NCI-H460 (cell line): ENCODE measurements around the gene CCDC191. TPM values are rescaled to one million over a fixed set of nuclear protein-coding genes. Genes with fewer than 3 reads are reported as not detected.
A peak's percentile ranks its signal among the peaks of the same experiment; 100 is the strongest.

Source experiments
- DNase-seq: peaks from one replicate; pipeline ENCODE4 v3.0.0-alpha.2; 2016; ENCODE audit warnings: low read depth; ENCODE audit errors: extremely low read depth
- total RNA-seq: library from RNA; depleted of rRNA; stranded (reverse); fragments of >200 nt; shearing (Covaris generic); gene quantifications from 2 replicates; pipeline ENCODE4 v1.2.3, GENCODE V29; 2014; rRNA removed

The CCDC191 gene
- total RNA-seq, 1 experiment from 2014 or later, result 2.2 TPM

DNA sequence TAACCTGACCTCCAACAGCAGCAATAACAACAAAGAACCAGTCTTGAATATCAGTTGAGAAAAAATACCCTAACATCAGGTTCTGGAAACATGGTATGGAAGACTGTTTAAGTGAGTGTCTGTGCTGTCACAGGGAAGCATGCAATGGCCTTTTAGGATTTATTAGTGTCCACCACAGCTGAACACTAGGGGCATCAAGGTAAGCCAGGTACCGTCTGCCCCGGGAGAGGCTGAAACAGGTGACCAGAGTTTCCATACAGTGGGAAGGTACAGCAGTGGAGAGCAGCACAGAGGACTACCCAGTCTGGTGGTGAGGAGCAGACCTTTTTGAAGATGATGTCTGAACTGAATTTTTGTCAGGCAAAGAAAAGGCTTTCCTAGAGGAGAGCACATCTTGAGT lies 90.2 kb downstream of the CCDC191 start:
- DNase-seq, result no peak

GRCh38 chr3:113963879-113964278 lies 92.4 kb downstream of the CCDC191 start:
- DNase-seq, result no peak

DNA sequence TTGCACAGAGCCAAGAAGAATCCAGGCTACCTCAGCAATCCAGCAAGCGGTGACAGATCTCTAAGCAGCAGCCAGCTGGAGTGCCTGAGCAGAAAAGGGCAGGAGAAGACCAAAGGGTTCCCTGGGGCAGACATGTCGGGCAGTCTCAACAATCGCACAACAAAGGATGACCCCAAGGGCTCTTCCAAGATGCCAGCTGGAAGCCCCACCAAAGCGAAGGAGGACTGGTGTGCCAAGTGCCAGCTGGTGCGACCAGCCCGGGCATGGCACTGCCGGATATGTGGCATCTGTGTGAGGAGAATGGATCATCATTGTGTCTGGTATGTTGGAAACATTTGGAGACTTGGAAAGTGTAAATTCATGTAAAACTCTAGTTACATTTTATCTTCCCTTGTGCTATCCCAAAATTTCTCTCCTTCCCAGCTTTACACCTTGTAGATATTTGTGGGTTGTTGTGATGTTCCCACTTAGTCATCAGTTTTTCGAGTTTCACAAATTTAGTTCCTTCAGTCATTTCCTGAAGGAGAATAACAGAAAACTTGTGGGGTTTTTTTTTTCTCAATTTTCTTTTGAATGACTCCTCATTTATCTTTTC lies 102.1 kb downstream of the CCDC191 start:
- DNase-seq, result no peak

DNA sequence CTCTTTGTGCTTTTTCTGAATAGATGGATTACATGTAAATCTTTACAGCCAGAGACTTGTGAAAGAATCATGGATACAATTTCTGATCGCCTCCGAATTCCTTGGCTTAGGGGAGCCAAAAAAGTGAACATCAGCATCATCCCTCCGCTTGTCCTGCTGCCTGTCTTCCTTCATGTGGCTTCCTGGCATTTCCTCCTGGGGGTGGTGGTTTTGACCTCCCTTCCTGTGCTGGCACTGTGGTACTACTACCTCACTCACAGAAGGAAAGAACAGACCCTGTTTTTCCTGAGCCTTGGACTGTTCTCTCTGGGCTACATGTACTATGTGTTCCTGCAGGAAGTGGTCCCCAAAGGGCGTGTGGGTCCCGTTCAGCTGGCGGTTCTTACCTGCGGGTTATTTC lies 102.6 kb downstream of the CCDC191 start:
- DNase-seq, result no peak

DNA sequence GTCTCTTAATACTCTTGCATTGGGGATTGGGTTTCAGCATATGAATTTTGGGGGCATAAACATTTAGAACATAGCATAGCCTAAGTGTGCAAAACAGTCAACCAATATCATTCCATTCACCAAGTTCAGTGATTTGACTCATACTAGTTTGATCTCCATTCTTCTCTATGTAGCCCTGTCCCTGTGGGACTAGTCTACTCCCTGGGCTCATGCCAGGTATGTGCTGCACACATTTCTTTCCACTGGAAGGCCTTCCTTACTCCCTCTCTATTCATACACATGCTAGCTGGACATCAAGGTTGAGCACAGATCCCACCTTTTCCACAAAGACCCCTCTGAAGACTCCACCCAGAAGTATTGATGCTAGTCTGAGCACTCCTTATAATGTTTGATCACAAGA lies 103.4 kb downstream of the CCDC191 start:
- DNase-seq, result no peak

DNA sequence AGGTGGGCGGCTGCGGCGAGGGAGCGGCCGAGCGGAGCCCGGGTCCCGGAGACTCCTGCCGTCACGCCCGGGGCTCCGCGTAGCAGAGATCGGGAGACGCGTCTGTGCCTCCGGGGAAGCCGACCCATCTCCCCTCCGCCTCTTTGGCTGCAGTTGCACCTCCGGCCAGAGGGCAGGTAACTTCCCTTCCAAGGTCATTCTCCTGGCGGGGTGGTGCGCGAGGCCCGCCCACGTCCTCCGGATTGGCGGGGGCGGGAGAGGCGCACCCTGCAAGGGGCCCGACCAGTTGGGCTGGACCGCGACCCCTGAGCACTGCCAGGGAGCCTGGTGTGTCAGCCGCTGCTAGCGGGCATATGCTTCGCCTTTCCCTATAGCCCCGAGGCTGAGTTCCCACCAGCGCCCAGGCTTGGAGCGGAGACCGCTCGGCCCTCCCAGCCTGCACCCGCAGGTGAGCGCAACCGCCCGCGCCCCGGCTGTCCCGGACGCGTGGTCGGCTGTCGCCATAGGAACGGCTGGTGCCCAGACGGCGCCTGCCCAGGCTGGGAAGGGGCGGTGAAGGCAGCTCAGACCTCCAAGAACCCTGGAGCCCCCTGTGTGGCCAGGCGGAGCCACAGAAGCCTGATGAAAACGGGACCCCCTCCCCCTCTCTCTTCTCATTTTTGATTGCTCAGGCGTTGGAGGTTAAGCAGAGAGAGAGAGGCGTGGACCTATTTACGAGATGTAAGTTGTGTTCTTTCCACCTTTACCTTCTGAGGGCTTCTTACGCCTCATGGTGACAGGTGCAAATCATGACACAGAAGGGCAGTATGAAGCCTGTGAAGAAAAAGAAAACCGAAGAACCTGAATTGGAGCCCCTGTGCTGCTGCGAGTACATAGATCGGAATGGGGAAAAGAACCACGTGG lies 108.1 kb downstream of the CCDC191 start:
- DNase-seq, result no peak

- DNase-seq, result peak; percentile 11
Observed at GRCh38 chr3:113947372-113948014, 108.8 kb downstream of the CCDC191 start, which contains the start of gene ZDHHC23. Gene ZDHHC23 (plus strand): TSS chr3:113948013. CDS start chr3:113948803, 790 bp downstream.

- no peak for DNase-seq
Observed at GRCh38 chr3:113946831-113947230, 109.5 kb downstream of the CCDC191 start.

DNA sequence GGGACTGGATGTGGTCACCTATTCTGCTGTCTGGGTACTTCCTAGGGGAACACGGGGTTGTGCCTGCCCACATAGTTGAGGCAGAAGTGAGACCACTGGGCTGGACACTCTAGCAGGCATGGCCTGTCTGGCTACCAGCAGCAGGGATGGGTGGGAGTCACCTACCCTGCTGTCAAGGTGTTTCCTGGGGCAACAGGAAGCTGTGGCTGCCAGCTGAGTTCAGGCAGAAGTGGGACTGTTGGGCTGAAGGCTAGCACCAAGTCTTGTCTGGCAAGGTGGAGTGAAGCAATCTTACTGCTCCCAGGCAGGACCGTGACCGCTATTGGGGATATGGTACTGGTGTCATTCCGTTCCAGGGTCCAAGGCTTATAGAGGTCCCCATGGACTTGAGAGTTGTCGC lies 128.8 kb downstream of the CCDC191 start:
- no peak for DNase-seq

DNA sequence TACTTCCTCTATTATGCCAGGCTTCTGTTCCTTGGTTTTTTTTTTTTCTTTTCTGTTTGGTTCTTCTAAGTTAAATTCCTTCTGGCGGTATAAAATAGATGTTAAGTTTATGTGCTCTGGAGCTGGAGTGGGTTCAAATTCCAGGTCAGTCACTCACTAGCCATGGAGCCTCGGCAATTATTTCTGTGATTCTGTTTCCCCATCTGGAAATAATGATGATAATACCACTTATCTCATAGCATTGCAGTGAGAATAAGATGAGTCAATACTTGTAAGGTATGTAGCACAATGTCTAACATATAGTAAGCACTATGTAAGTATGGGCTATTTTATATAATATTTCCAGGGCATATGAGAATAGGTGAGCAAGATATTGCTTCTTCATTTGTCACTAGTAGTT lies 141.7 kb downstream of the CCDC191 start:
- DNase-seq, result no peak

Other genes with a start within 250 kb of the CCDC191 start
- 0.14 and 0.22 TPM in 2 replicates for gene GRAMD1C, start 217.7 kb downstream of the CCDC191 start, total RNA-seq
- 1.4 TPM in 2 replicates for gene ZDHHC23, start 108.5 kb downstream of the CCDC191 start, total RNA-seq
- gene QTRT2, start 211 bp upstream of the CCDC191 start, total RNA-seq, result 19.9 and 23.6 TPM in 2 replicates
- not detected in 2 replicates for gene DRD3, start 122.5 kb upstream of the CCDC191 start, total RNA-seq
- not detected in 2 replicates for gene ZNF80, start 181.1 kb upstream of the CCDC191 start, total RNA-seq
- gene TIGIT, start 237.5 kb upstream of the CCDC191 start, total RNA-seq, result not detected in 2 replicates